Osteocyte (in vitro differentiated cells): Measurements from ENCODE around the gene RHCG. TPM values are rescaled to one million over a fixed set of nuclear protein-coding genes. Genes with fewer than 3 reads are reported as not detected.

Source experiments
- DNase-seq: peaks from one replicate; pipeline ENCODE4 v3.0.0; 2021; ENCODE audit warnings: mixed read lengths; ENCODE audit not compliant: unreplicated experiment; ENCODE audit errors: extremely low spot score
- H3K27ac Mint-ChIP-seq: one replicate; pipeline ENCODE4 v1.8.0; 2021; ENCODE audit warnings: mild to moderate bottlenecking, mixed read lengths; ENCODE audit not compliant: unreplicated experiment
- H3K27me3 Mint-ChIP-seq: one replicate; pipeline ENCODE4 v1.8.0; 2021; ENCODE audit warnings: mixed read lengths; ENCODE audit not compliant: unreplicated experiment
- H3K36me3 Mint-ChIP-seq: one replicate; pipeline ENCODE4 v1.8.0; 2021; ENCODE audit warnings: mixed read lengths; ENCODE audit not compliant: unreplicated experiment
- H3K4me1 Mint-ChIP-seq: one replicate; pipeline ENCODE4 v1.8.0; 2021; ENCODE audit warnings: mixed read lengths; ENCODE audit not compliant: unreplicated experiment
- H3K4me3 Mint-ChIP-seq: one replicate; pipeline ENCODE4 v1.8.0; 2021; ENCODE audit warnings: mild to moderate bottlenecking, moderate library complexity, mixed read lengths; ENCODE audit not compliant: unreplicated experiment
- H3K9me3 Mint-ChIP-seq: one replicate; pipeline ENCODE4 v1.8.0; 2021; ENCODE audit warnings: mixed read lengths; ENCODE audit not compliant: unreplicated experiment
- total RNA-seq: library from RNA; stranded (reverse); gene quantifications from 2 replicates; pipeline ENCODE4 v1.2.1, GENCODE V29; 2021
- TF ChIP-seq, protein P1 (sequence below): fragments of 200-600 bp; sonication (generic); IDR thresholded peaks from 2 replicates; pipeline ENCODE4 v1.5.0; 2021; ENCODE audit warnings: antibody characterized with exemption, mild to moderate bottlenecking, moderate library complexity

The RHCG gene
- total RNA-seq, 1 donor from 2014 or later: not detected

DNA sequence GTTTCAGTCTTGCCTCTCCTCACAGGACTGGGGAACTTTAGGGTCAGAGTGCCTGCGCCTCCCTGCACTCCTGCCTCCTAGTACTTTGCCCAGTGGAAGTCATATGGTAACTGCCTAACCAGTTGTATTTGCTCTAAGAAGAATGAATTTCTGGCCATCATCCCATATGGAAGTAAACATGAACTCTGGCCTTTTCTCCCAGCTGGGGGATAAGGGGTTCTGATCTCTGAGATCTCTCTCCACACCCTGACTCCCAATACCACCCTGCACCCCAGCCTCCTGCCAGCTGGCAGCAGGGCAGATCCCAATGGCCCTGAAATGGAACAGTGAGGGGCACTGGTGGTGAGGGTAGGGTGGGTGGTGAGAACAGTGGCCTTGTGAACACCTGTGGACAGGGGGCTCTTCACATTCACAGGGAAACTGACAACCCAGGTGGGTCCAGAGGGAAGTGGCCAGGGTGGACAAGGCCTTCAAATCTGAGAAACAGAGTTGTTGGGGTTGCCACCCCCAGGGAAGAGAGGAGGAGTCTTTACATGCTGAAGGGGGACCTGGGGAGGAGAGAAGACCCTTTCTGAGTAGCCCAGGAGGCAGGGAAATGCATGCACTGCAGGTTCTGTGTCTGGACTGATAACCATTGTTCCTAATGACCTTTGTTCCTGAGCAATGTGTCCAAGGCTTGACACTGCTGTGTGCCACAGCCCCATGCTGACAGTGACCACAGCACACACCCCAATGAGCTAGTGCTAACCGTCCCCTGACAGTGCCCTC is 36.9 kb downstream of the RHCG start:
- Mint-ChIP-seq H3K27me3 (peaks cover 32% of the 10 kb centered on the region), H3K4me1 (no peaks in the 10 kb centered on the region), H3K36me3 (no peaks in the 10 kb centered on the region), H3K27ac (no peak overlapping the region), H3K9me3 (no peaks in the 10 kb centered on the region), H3K4me3 (no peak overlapping the region)
- TF ChIP-seq, protein P1, sequence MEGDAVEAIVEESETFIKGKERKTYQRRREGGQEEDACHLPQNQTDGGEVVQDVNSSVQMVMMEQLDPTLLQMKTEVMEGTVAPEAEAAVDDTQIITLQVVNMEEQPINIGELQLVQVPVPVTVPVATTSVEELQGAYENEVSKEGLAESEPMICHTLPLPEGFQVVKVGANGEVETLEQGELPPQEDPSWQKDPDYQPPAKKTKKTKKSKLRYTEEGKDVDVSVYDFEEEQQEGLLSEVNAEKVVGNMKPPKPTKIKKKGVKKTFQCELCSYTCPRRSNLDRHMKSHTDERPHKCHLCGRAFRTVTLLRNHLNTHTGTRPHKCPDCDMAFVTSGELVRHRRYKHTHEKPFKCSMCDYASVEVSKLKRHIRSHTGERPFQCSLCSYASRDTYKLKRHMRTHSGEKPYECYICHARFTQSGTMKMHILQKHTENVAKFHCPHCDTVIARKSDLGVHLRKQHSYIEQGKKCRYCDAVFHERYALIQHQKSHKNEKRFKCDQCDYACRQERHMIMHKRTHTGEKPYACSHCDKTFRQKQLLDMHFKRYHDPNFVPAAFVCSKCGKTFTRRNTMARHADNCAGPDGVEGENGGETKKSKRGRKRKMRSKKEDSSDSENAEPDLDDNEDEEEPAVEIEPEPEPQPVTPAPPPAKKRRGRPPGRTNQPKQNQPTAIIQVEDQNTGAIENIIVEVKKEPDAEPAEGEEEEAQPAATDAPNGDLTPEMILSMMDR: no peak
- DNase-seq: no peak

DNA sequence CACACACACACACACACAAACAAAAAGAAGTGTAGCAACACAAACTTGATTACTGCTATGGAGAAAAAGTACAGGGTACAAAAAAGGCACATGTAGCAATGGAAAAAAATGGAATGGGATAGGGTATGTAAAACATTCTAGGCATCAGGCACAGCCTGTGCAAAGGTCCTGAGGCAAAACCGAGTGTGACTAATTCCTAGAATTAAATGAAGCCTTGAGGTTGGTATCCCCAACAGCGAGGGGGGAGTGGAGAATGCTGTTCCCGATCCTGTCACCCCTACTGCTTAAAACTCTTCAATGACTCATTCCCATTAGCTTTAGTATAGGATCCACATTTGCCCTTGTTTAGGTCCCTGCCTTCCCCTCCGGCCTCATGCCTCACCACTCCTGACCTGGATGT is 37.9 kb downstream of the RHCG start:
- H3K4me3 Mint-ChIP-seq: no peak overlapping the region
- H3K27me3 Mint-ChIP-seq: peaks cover 32% of the 10 kb centered on the region
- H3K36me3 Mint-ChIP-seq: no peaks in the 10 kb centered on the region
- no peaks in the 10 kb centered on the region for H3K9me3 Mint-ChIP-seq
- TF ChIP-seq, protein P1: no peak
- no peak for DNase-seq
- H3K4me1 Mint-ChIP-seq: no peaks in the 10 kb centered on the region
- H3K27ac Mint-ChIP-seq: no peak overlapping the region

- no peaks in the 10 kb centered on the region for H3K9me3 Mint-ChIP-seq
- no peak for DNase-seq
- H3K27ac Mint-ChIP-seq: no peak overlapping the region
- H3K27me3 Mint-ChIP-seq: peaks cover 38% of the 10 kb centered on the region
- H3K36me3 Mint-ChIP-seq: no peaks in the 10 kb centered on the region
- H3K4me3 Mint-ChIP-seq: no peak overlapping the region
- TF ChIP-seq, protein P1: no peak
- no peaks in the 10 kb centered on the region for H3K4me1 Mint-ChIP-seq
These were observed 39.3 kb downstream of the RHCG start for GRCh38 chr15:89457086-89457485.

DNA sequence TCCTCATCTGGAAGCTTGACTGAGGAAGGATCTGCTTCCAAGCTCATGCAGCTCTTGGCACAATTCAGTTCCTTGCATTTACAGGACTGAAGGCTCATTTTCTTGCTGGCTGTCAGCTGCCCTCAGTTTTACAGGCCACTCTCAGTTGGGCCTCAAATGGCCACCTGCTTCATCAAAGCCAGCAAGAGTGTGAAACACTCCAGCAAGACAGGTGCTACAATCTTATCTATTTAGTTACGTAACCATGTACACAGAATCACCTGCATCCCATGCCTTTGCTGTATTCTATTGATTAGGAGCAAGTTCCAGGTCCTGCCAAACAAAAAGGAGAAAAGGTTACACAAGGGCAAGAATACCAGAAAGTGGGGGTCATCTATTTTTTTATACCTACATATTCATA is 40.8 kb downstream of the RHCG start:
- no peak overlapping the region for H3K4me3 Mint-ChIP-seq

DNA sequence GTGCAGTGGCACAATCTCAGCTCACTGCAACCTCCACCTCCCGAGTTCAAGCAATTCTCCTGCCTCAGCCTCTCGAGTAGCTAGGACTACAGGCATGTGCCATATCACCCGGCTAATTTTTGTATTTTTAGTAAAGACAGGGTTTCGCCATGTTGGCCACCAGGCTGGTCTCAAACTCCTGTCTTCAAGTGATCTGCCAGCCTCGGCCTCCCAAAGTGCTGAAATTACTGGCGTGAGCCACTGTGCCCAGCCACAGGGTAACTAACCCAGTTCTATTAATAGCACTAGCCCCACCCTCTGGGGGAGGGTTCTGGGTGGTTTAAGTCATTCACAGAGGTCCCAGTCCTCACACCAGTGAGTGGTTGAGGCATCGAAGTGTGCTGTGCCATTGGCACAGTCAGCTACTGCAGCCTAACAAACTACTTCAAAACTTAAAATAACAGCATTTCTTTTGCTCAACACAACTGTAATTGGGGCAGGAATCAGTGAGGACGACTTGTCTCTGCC is 44.0 kb downstream of the RHCG start:
- Mint-ChIP-seq H3K27me3 (peaks cover 34% of the 10 kb centered on the region), H3K27ac (no peak overlapping the region), H3K4me3 (no peak overlapping the region), H3K4me1 (no peaks in the 10 kb centered on the region), H3K9me3 (no peaks in the 10 kb centered on the region), H3K36me3 (no peaks in the 10 kb centered on the region)
- no peak for DNase-seq
- TF ChIP-seq, protein P1: no peak

More for the DNA sequence above, 40.8 kb downstream of the RHCG start:
- peaks cover 40% of the 10 kb centered on the region for H3K27me3 Mint-ChIP-seq
- no peaks in the 10 kb centered on the region for H3K4me1 Mint-ChIP-seq
- no peaks in the 10 kb centered on the region for H3K36me3 Mint-ChIP-seq
- no peak for DNase-seq
- no peak overlapping the region for H3K27ac Mint-ChIP-seq
- no peaks in the 10 kb centered on the region for H3K9me3 Mint-ChIP-seq
- TF ChIP-seq, protein P1: no peak
